ENCODE results near the gene ABCF3.
A peak's percentile ranks its signal among the peaks of the same experiment; 100 is the strongest.

Gene ABCF3

GRCh38 chr3:184164648-184165330 is 21.2 kb upstream of the ABCF3 start:
- Histone ChIP-seq H3K9ac (no peak overlapping the region), H3K27ac (no peak overlapping the region), H3K4me3 (no peak overlapping the region), H4K20me1 (peaks cover 39 to 92% (median 63%) of the 10 kb centered on the region in 11 experiments; a peak in 21 of 22 replicates), H3K4me1 (peaks cover 6 to 30% (median 24%) of the 10 kb centered on the region in 10 experiments; a peak in 18 of 20 replicates), H3K4me2 (no peak overlapping the region), H3K27me3 (no peaks in the 10 kb centered on the region), H3K9me3 (replicated peaks in 1 of 11) (no peaks in the 10 kb centered on the region), H3K36me3 (peaks cover 78 to 100% (median 85%) of the 10 kb centered on the region in 11 experiments)
- TF ChIP-seq Cebpa-rat (IDR thresholded peaks at IDR 0.05), result no peak

GRCh38 chr3:184165543-184165942 is 20.5 kb upstream of the ABCF3 start:
- Histone ChIP-seq H3K27ac (no peak overlapping the region), H3K9ac (no peak overlapping the region), H3K9me3 (replicated peaks in 1 of 11) (no peaks in the 10 kb centered on the region), H3K4me1 (peaks cover 6 to 22% (median 16%) of the 10 kb centered on the region in 10 experiments; a peak in 15 of 20 replicates), H3K27me3 (no peaks in the 10 kb centered on the region), H3K4me2 (no peak overlapping the region), H3K36me3 (peaks cover 84 to 100% (median 91%) of the 10 kb centered on the region in 11 experiments), H3K4me3 (no peak overlapping the region), H4K20me1 (peaks cover 33 to 90% (median 55%) of the 10 kb centered on the region in 11 experiments; a peak in 21 of 22 replicates)
- TF ChIP-seq Cebpa-rat (IDR thresholded peaks at IDR 0.05), result no peak

GRCh38 chr3:184166671-184167070 is 19.3 kb upstream of the ABCF3 start:
- peaks cover 94 to 100% (median 97%) of the 10 kb centered on the region in 11 experiments for H3K36me3 ChIP-seq
- H3K4me2 ChIP-seq, result no peak overlapping the region
- H3K9ac ChIP-seq, result no peak overlapping the region
- peaks cover 6 to 26% (median 12%) of the 10 kb centered on the region in 10 experiments; a peak in 15 of 20 replicates for H3K4me1 ChIP-seq
- H3K9me3 ChIP-seq (replicated peaks in 1 of 11), result no peaks in the 10 kb centered on the region
- no peak overlapping the region for H3K27ac ChIP-seq
- H4K20me1 ChIP-seq, result peaks cover 26 to 85% (median 44%) of the 10 kb centered on the region in 11 experiments; a peak in 21 of 22 replicates
- no peaks in the 10 kb centered on the region for H3K27me3 ChIP-seq
- no peak for TF ChIP-seq Cebpa-rat (IDR thresholded peaks at IDR 0.05)
- H3K4me3 ChIP-seq, result no peak overlapping the region

GRCh38 chr3:184167786-184168185 is 18.2 kb upstream of the ABCF3 start:
- Histone ChIP-seq H3K36me3 (peaks cover 94 to 100% (median 100%) of the 10 kb centered on the region in 11 experiments), H3K9ac (no peak overlapping the region), H3K4me3 (no peak overlapping the region), H3K27me3 (no peaks in the 10 kb centered on the region), H3K4me1 (peaks cover 6 to 31% (median 12%) of the 10 kb centered on the region in 10 experiments; a peak in 15 of 20 replicates), H4K20me1 (peaks cover 18 to 74% (median 33%) of the 10 kb centered on the region in 11 experiments; a peak in 21 of 22 replicates), H3K9me3 (replicated peaks in 1 of 11) (no peaks in the 10 kb centered on the region), H3K4me2 (no peak overlapping the region), H3K27ac (no peak overlapping the region)
- no peak for TF ChIP-seq Cebpa-rat (IDR thresholded peaks at IDR 0.05)

GRCh38 chr3:184168363-184169120 is 17.5 kb upstream of the ABCF3 start:
- no peak overlapping the region for H3K27ac ChIP-seq
- no peak overlapping the region for H3K4me2 ChIP-seq
- peaks cover 4 to 31% (median 7%) of the 10 kb centered on the region in 10 experiments; a peak in 15 of 20 replicates for H3K4me1 ChIP-seq
- H3K9ac ChIP-seq, result peak overlapping the region in 1 of 11 experiments; percentile 6; a peak in 1 of 22 replicates
- peaks cover 12 to 66% (median 25%) of the 10 kb centered on the region in 11 experiments; a peak in 19 of 22 replicates for H4K20me1 ChIP-seq
- H3K27me3 ChIP-seq, result no peaks in the 10 kb centered on the region
- TF ChIP-seq Cebpa-rat (IDR thresholded peaks at IDR 0.05), result no peak
- no peaks in the 10 kb centered on the region for H3K9me3 ChIP-seq (replicated peaks in 1 of 11)
- H3K36me3 ChIP-seq, result peaks cover 87 to 100% (median 96%) of the 10 kb centered on the region in 11 experiments
- no peak overlapping the region for H3K4me3 ChIP-seq

GRCh38 chr3:184169896-184170875 is 15.8 kb upstream of the ABCF3 start:
- no peak overlapping the region for H3K27ac ChIP-seq
- no peaks in the 10 kb centered on the region for H3K9me3 ChIP-seq (replicated peaks in 1 of 11)
- H3K4me1 ChIP-seq, result peaks cover 0 to 31% (median 8%) of the 10 kb centered on the region in 10 experiments; a peak in 17 of 20 replicates
- TF ChIP-seq Cebpa-rat (IDR thresholded peaks at IDR 0.05), result no peak
- no peak overlapping the region for H3K4me2 ChIP-seq
- H3K9ac ChIP-seq, result no peak overlapping the region
- no peak overlapping the region for H3K4me3 ChIP-seq
- no peaks in the 10 kb centered on the region for H3K27me3 ChIP-seq
- H4K20me1 ChIP-seq, result peaks cover 0 to 50% (median 9%) of the 10 kb centered on the region in 11 experiments; a peak in 13 of 22 replicates
- H3K36me3 ChIP-seq, result peaks cover 70 to 86% (median 80%) of the 10 kb centered on the region in 11 experiments

- Histone ChIP-seq H3K4me2 (no peak overlapping the region), H3K9ac (no peak overlapping the region), H3K4me1 (peaks cover 13 to 39% (median 21%) of the 10 kb centered on the region in 10 experiments), H3K27ac (no peak overlapping the region), H4K20me1 (peaks cover 0 to 38% (median 2%) of the 10 kb centered on the region in 11 experiments; a peak in 10 of 22 replicates), H3K4me3 (no peak overlapping the region), H3K27me3 (no peaks in the 10 kb centered on the region), H3K36me3 (peaks cover 56 to 72% (median 66%) of the 10 kb centered on the region in 11 experiments), H3K9me3 (replicated peaks in 1 of 11) (no peaks in the 10 kb centered on the region)
- TF ChIP-seq Cebpa-rat (IDR thresholded peaks at IDR 0.05), result no peak
Measured at GRCh38 chr3:184171562-184171961, 14.4 kb upstream of the ABCF3 start.

GRCh38 chr3:184172681-184173373 is 13.2 kb upstream of the ABCF3 start:
- H3K27ac ChIP-seq, result no peak overlapping the region

More at GRCh38 chr3:184172681-184173373, 13.2 kb upstream of the ABCF3 start:
- Histone ChIP-seq H3K9me3 (replicated peaks in 1 of 11) (no peaks in the 10 kb centered on the region), H4K20me1 (peaks cover 8 to 42% (median 15%) of the 10 kb centered on the region in 11 experiments; a peak in 18 of 22 replicates), H3K9ac (no peak overlapping the region), H3K4me3 (no peak overlapping the region), H3K27me3 (no peaks in the 10 kb centered on the region), H3K4me1 (peaks cover 26 to 51% (median 33%) of the 10 kb centered on the region in 10 experiments), H3K4me2 (no peak overlapping the region), H3K36me3 (peaks cover 54 to 71% (median 65%) of the 10 kb centered on the region in 11 experiments)
- no peak for TF ChIP-seq Cebpa-rat (IDR thresholded peaks at IDR 0.05)
